Measurements from ENCODE around the gene C6. TPM values are rescaled to one million over a fixed set of nuclear protein-coding genes. Genes with fewer than 3 reads are reported as not detected.
"Not testable (repeated sequence)": the region's sequence is repeated elsewhere in the genome, so short reads cannot be mapped to it uniquely, and the experiment has no call there.

C6 gene
- total RNA-seq, 2 experiments from 2014 or later = not detected

- ChIA-PET CTCF (ENCODE audit: unreplicated experiment) (no interaction called here), POLR2A (interaction anchor here (0.6 to 0.7 kb wide), 2 partner anchors 365 to 445 kb away, joined by 3 to 5 read pairs; no protein-coding TSS in a partner anchor)
- Histone ChIP-seq H3K36me3 (ENCODE audit: insufficient read depth, low read length) (no peaks in the 10 kb centered on the region), H3K4me1 (ENCODE audit: insufficient read depth, low read length, poor library complexity, severe bottlenecking) (no peaks in the 10 kb centered on the region), H3K4me3 (ENCODE audit: low read depth, low read length, poor library complexity, severe bottlenecking) (no peak overlapping the region), H3K4me2 (ENCODE audit: low read length) (no peak overlapping the region), H3K27ac (ENCODE audit: low read depth, low read length, poor library complexity, severe bottlenecking) (no peak overlapping the region), H2AFZ (ENCODE audit: low read length) (no peak overlapping the region), H3K9me2 (ENCODE audit: insufficient read depth, low read length) (no peaks in the 10 kb centered on the region), H3K9me3 (ENCODE audit: low read length) (no peaks in the 10 kb centered on the region), H4K20me1 (ENCODE audit: insufficient read depth, low read length) (no peaks in the 10 kb centered on the region), H3K79me2 (ENCODE audit: insufficient read depth, low read depth, low read length) (no peaks in the 10 kb centered on the region)
- no peak for TF ChIP-seq CTCF (conservative IDR thresholded peaks at IDR 0.05; ENCODE audit: low read length)
- no peak for TF ChIP-seq EZH2phosphoT487 (IDR thresholded peaks at IDR 0.05; ENCODE audit: borderline replicate concordance, low read depth, low read length)
- intact Hi-C loops (cut with micrococcal nuclease; ENCODE audit: unreplicated experiment) = no loop called here
- no TSS peak for BruUV-seq (replicated peaks)
- DNase-seq (ENCODE audit: low spot score) = no peak
Measured at GRCh38 chr5:41191249-41191648, 22.1 kb downstream of the C6 start.

- H3K36me3 ChIP-seq (ENCODE audit: insufficient read depth, low read length) = no peaks in the 10 kb centered on the region
- no peak overlapping the region for H3K4me2 ChIP-seq (ENCODE audit: low read length)
- H3K4me1 ChIP-seq (ENCODE audit: insufficient read depth, low read length, poor library complexity, severe bottlenecking) = no peaks in the 10 kb centered on the region
- H3K27ac ChIP-seq (ENCODE audit: low read depth, low read length, poor library complexity, severe bottlenecking) = no peak overlapping the region
- no peak overlapping the region for H3K4me3 ChIP-seq (ENCODE audit: low read depth, low read length, poor library complexity, severe bottlenecking)
- H4K20me1 ChIP-seq (ENCODE audit: insufficient read depth, low read length) = no peaks in the 10 kb centered on the region
- intact Hi-C loops (cut with micrococcal nuclease; ENCODE audit: unreplicated experiment) = no loop called here
- TF ChIP-seq EZH2phosphoT487 (IDR thresholded peaks at IDR 0.05; ENCODE audit: borderline replicate concordance, low read depth, low read length) = no peak
- TF ChIP-seq CTCF (conservative IDR thresholded peaks at IDR 0.05; ENCODE audit: low read length) = no peak
- POLR2A ChIA-PET = interaction anchor here (0.5 to 0.7 kb wide), 2 partner anchors 18 to 1380 kb away, joined by 3 read pairs; no protein-coding TSS in a partner anchor
- H3K79me2 ChIP-seq (ENCODE audit: insufficient read depth, low read depth, low read length) = no peaks in the 10 kb centered on the region
- H2AFZ ChIP-seq (ENCODE audit: low read length) = no peak overlapping the region
- no peaks in the 10 kb centered on the region for H3K9me3 ChIP-seq (ENCODE audit: low read length)
- H3K9me2 ChIP-seq (ENCODE audit: insufficient read depth, low read length) = no peaks in the 10 kb centered on the region
- CTCF ChIA-PET (ENCODE audit: unreplicated experiment) = no interaction called here
- no peak for DNase-seq (ENCODE audit: low spot score)
- no TSS peak for BruUV-seq (replicated peaks)
Measured at GRCh38 chr5:41186143-41186542, 27.2 kb downstream of the C6 start.

GRCh38 chr5:41183331-41183730 lies 30.0 kb downstream of the C6 start:
- H3K4me2 ChIP-seq (ENCODE audit: low read length); H2AFZ ChIP-seq (ENCODE audit: low read length); H3K4me1 ChIP-seq (ENCODE audit: insufficient read depth, low read length, poor library complexity, severe bottlenecking); H3K4me3 ChIP-seq (ENCODE audit: low read depth, low read length, poor library complexity, severe bottlenecking); BruUV-seq (replicated peaks); CTCF ChIA-PET (ENCODE audit: unreplicated experiment); H3K79me2 ChIP-seq (ENCODE audit: insufficient read depth, low read depth, low read length); DNase-seq (ENCODE audit: low spot score); H3K36me3 ChIP-seq (ENCODE audit: insufficient read depth, low read length); H3K9me2 ChIP-seq (ENCODE audit: insufficient read depth, low read length); H3K9me3 ChIP-seq (ENCODE audit: low read length); H4K20me1 ChIP-seq (ENCODE audit: insufficient read depth, low read length); POLR2A ChIA-PET; intact Hi-C loops (cut with micrococcal nuclease; ENCODE audit: unreplicated experiment); H3K27ac ChIP-seq (ENCODE audit: low read depth, low read length, poor library complexity, severe bottlenecking): not testable (repeated sequence)
